ENCODE data around the gene RNASEH2C. TPM values are rescaled to one million over a fixed set of nuclear protein-coding genes. Genes with fewer than 3 reads are reported as not detected.

Gene RNASEH2C
- total and polyA plus RNA-seq, 2 of the 13 experiments (the other 11 are each of a cell fraction or from before 2014, with no cell fraction given), result 27.4 to 50.9 TPM

Small RNAs within 50 kb of the gene (small RNA-seq; reads per million reads assigned to genes)
- gene RN7SL309P (ENCODE audit: insufficient read depth in 2 of 3, insufficient read length in 3 of 3, low read depth in 2 of 3, low replicate concordance in 1 of 3), result 0 reads per million in 3 experiments

Other genes with a start within 250 kb of the RNASEH2C start
- gene MALAT1, start 221.8 kb downstream of the RNASEH2C start, total RNA-seq (2016; rRNA removed; fragmentation: Illumina TruSeq; extraction: Trizol), result 302 and 1,237 TPM in 2 replicates
- 143 and 217 TPM in 2 replicates for gene MALAT1, start 221.8 kb downstream of the RNASEH2C start, polyA plus RNA-seq (2011; rRNA removed)
- 61.7 and 65.9 TPM in 2 replicates for gene SCYL1, start 195.7 kb downstream of the RNASEH2C start, total RNA-seq (2016; rRNA removed; fragmentation: Illumina TruSeq; extraction: Trizol)
- gene SCYL1, start 195.7 kb downstream of the RNASEH2C start, polyA plus RNA-seq (2011; rRNA removed), result 103 and 122 TPM in 2 replicates
- 4.2 and 12.2 TPM in 2 replicates for gene LTBP3, start 162.4 kb downstream of the RNASEH2C start, total RNA-seq (2016; rRNA removed; fragmentation: Illumina TruSeq; extraction: Trizol)
- gene LTBP3, start 162.4 kb downstream of the RNASEH2C start, polyA plus RNA-seq (2011; rRNA removed), result 60.3 and 68.1 TPM in 2 replicates
- 34.0 and 40.0 TPM in 2 replicates for gene ZNRD2, start 150.3 kb downstream of the RNASEH2C start, total RNA-seq (2016; rRNA removed; fragmentation: Illumina TruSeq; extraction: Trizol)
- gene ZNRD2, start 150.3 kb downstream of the RNASEH2C start, polyA plus RNA-seq (2011; rRNA removed), result 29.2 and 31.4 TPM in 2 replicates
- 3.6 and 5.7 TPM in 2 replicates for gene FAM89B, start 148.3 kb downstream of the RNASEH2C start, total RNA-seq (2016; rRNA removed; fragmentation: Illumina TruSeq; extraction: Trizol)
- 8.0 and 11.5 TPM in 2 replicates for gene FAM89B, start 148.3 kb downstream of the RNASEH2C start, polyA plus RNA-seq (2011; rRNA removed)
- gene EHBP1L1, start 144.7 kb downstream of the RNASEH2C start, total RNA-seq (2016; rRNA removed; fragmentation: Illumina TruSeq; extraction: Trizol), result 5.4 and 10.6 TPM in 2 replicates
- 8.3 and 14.4 TPM in 2 replicates for gene EHBP1L1, start 144.7 kb downstream of the RNASEH2C start, polyA plus RNA-seq (2011; rRNA removed)
- gene KCNK7, start 125.0 kb downstream of the RNASEH2C start, total RNA-seq (2016; rRNA removed; fragmentation: Illumina TruSeq; extraction: Trizol), result not detected in 2 replicates
- 0.11 and 0.14 TPM in 2 replicates for gene KCNK7, start 125.0 kb downstream of the RNASEH2C start, polyA plus RNA-seq (2011; rRNA removed)
- 35.6 and 51.5 TPM in 2 replicates for gene MAP3K11, start 106.6 kb downstream of the RNASEH2C start, total RNA-seq (2016; rRNA removed; fragmentation: Illumina TruSeq; extraction: Trizol)
- gene MAP3K11, start 106.6 kb downstream of the RNASEH2C start, polyA plus RNA-seq (2011; rRNA removed), result 35.9 and 54.6 TPM in 2 replicates
- gene PCNX3, start 105.0 kb downstream of the RNASEH2C start, total RNA-seq (2016; rRNA removed; fragmentation: Illumina TruSeq; extraction: Trizol), result 14.5 and 23.0 TPM in 2 replicates
- 16.2 and 23.1 TPM in 2 replicates for gene PCNX3, start 105.0 kb downstream of the RNASEH2C start, polyA plus RNA-seq (2011; rRNA removed)
- 5.4 and 5.8 TPM in 2 replicates for gene SIPA1, start 82.7 kb downstream of the RNASEH2C start, total RNA-seq (2016; rRNA removed; fragmentation: Illumina TruSeq; extraction: Trizol)
- gene SIPA1, start 82.7 kb downstream of the RNASEH2C start, polyA plus RNA-seq (2011; rRNA removed), result 7.7 and 9.1 TPM in 2 replicates
- gene RELA, start 57.9 kb downstream of the RNASEH2C start, total RNA-seq (2016; rRNA removed; fragmentation: Illumina TruSeq; extraction: Trizol), result 18.7 and 21.4 TPM in 2 replicates
- 40.5 and 51.0 TPM in 2 replicates for gene RELA, start 57.9 kb downstream of the RNASEH2C start, polyA plus RNA-seq (2011; rRNA removed)
- gene KAT5, start 8.5 kb downstream of the RNASEH2C start, total RNA-seq (2016; rRNA removed; fragmentation: Illumina TruSeq; extraction: Trizol), result 45.4 and 48.3 TPM in 2 replicates
- gene KAT5, start 8.5 kb downstream of the RNASEH2C start, polyA plus RNA-seq (2011; rRNA removed), result 34.4 and 35.2 TPM in 2 replicates
- gene AP5B1, start 60.2 kb upstream of the RNASEH2C start, total RNA-seq (2016; rRNA removed; fragmentation: Illumina TruSeq; extraction: Trizol), result 3.8 and 4.4 TPM in 2 replicates
- 1.7 and 2.8 TPM in 2 replicates for gene AP5B1, start 60.2 kb upstream of the RNASEH2C start, polyA plus RNA-seq (2011; rRNA removed)
- gene OVOL1, start 66.3 kb upstream of the RNASEH2C start, total RNA-seq (2016; rRNA removed; fragmentation: Illumina TruSeq; extraction: Trizol), result not detected in 2 replicates
- gene OVOL1, start 66.3 kb upstream of the RNASEH2C start, polyA plus RNA-seq (2011; rRNA removed), result 0.01 and 0.04 TPM in 2 replicates
- 0.09 TPM in 1 of 2 replicates, not detected in the other for gene SNX32, start 113.2 kb upstream of the RNASEH2C start, total RNA-seq (2016; rRNA removed; fragmentation: Illumina TruSeq; extraction: Trizol)
- 0.29 and 0.34 TPM in 2 replicates for gene SNX32, start 113.2 kb upstream of the RNASEH2C start, polyA plus RNA-seq (2011; rRNA removed)
- 383 and 458 TPM in 2 replicates for gene CFL1, start 137.4 kb upstream of the RNASEH2C start, total RNA-seq (2016; rRNA removed; fragmentation: Illumina TruSeq; extraction: Trizol)
- gene CFL1, start 137.4 kb upstream of the RNASEH2C start, polyA plus RNA-seq (2011; rRNA removed), result 347 and 379 TPM in 2 replicates
- gene MUS81, start 139.6 kb upstream of the RNASEH2C start, total RNA-seq (2016; rRNA removed; fragmentation: Illumina TruSeq; extraction: Trizol), result 13.2 and 25.6 TPM in 2 replicates
- 30.2 and 43.6 TPM in 2 replicates for gene MUS81, start 139.6 kb upstream of the RNASEH2C start, polyA plus RNA-seq (2011; rRNA removed)
- gene EFEMP2, start 152.0 kb upstream of the RNASEH2C start, total RNA-seq (2016; rRNA removed; fragmentation: Illumina TruSeq; extraction: Trizol), result 3.7 and 7.4 TPM in 2 replicates
- 29.7 and 34.3 TPM in 2 replicates for gene EFEMP2, start 152.0 kb upstream of the RNASEH2C start, polyA plus RNA-seq (2011; rRNA removed)
- not detected in 2 replicates for gene CTSW, start 159.0 kb upstream of the RNASEH2C start, total RNA-seq (2016; rRNA removed; fragmentation: Illumina TruSeq; extraction: Trizol)
- gene CTSW, start 159.0 kb upstream of the RNASEH2C start, polyA plus RNA-seq (2011; rRNA removed), result 0.09 TPM in 1 of 2 replicates, not detected in the other
- gene FIBP, start 167.7 kb upstream of the RNASEH2C start, total RNA-seq (2016; rRNA removed; fragmentation: Illumina TruSeq; extraction: Trizol), result 62.1 and 66.0 TPM in 2 replicates
- 42.9 and 55.3 TPM in 2 replicates for gene FIBP, start 167.7 kb upstream of the RNASEH2C start, polyA plus RNA-seq (2011; rRNA removed)
- 15.7 and 19.5 TPM in 2 replicates for gene CCDC85B, start 169.9 kb upstream of the RNASEH2C start, total RNA-seq (2016; rRNA removed; fragmentation: Illumina TruSeq; extraction: Trizol)
- gene CCDC85B, start 169.9 kb upstream of the RNASEH2C start, polyA plus RNA-seq (2011; rRNA removed), result 8.2 and 11.4 TPM in 2 replicates
- gene FOSL1, start 179.6 kb upstream of the RNASEH2C start, total RNA-seq (2016; rRNA removed; fragmentation: Illumina TruSeq; extraction: Trizol), result 3.1 and 4.0 TPM in 2 replicates
- gene FOSL1, start 179.6 kb upstream of the RNASEH2C start, polyA plus RNA-seq (2011; rRNA removed), result 2.8 and 4.1 TPM in 2 replicates
- gene C11orf68, start 198.3 kb upstream of the RNASEH2C start, total RNA-seq (2016; rRNA removed; fragmentation: Illumina TruSeq; extraction: Trizol), result 8.4 and 10.0 TPM in 2 replicates
- 28.3 and 37.2 TPM in 2 replicates for gene C11orf68, start 198.3 kb upstream of the RNASEH2C start, polyA plus RNA-seq (2011; rRNA removed)
- 31.5 and 52.3 TPM in 2 replicates for gene DRAP1, start 198.6 kb upstream of the RNASEH2C start, total RNA-seq (2016; rRNA removed; fragmentation: Illumina TruSeq; extraction: Trizol)
- gene DRAP1, start 198.6 kb upstream of the RNASEH2C start, polyA plus RNA-seq (2011; rRNA removed), result 44.6 and 46.8 TPM in 2 replicates
- not detected in 2 replicates for gene TSGA10IP, start 224.7 kb upstream of the RNASEH2C start, total RNA-seq (2016; rRNA removed; fragmentation: Illumina TruSeq; extraction: Trizol)
- 0.07 TPM in 1 of 2 replicates, not detected in the other for gene TSGA10IP, start 224.7 kb upstream of the RNASEH2C start, polyA plus RNA-seq (2011; rRNA removed)
- 18.1 and 22.5 TPM in 2 replicates for gene SART1, start 240.9 kb upstream of the RNASEH2C start, total RNA-seq (2016; rRNA removed; fragmentation: Illumina TruSeq; extraction: Trizol)
- 11.3 and 13.1 TPM in 2 replicates for gene SART1, start 240.9 kb upstream of the RNASEH2C start, polyA plus RNA-seq (2011; rRNA removed)